DOHH2 (cell line): ENCODE data around the gene SMARCAL1.

ENCODE experiments used
- H3F3A ChIP-seq: fragments of 200-600 bp; sonication (generic), shearing (Covaris generic); 2 replicates; pipeline ENCODE4 v1.6.0; 2016; ENCODE audit warnings: antibody characterized with exemption, mild to moderate bottlenecking; ENCODE audit not compliant: control insufficient read depth, insufficient read depth
- H3K27ac ChIP-seq: fragments of 200-600 bp; sonication (generic); 2 replicates; pipeline ENCODE4 v1.5.1; 2014; ENCODE audit warnings: low read depth, mild to moderate bottlenecking, low read length, moderate library complexity
- H3K27me3 ChIP-seq: fragments of 200-600 bp; sonication (generic); 2 replicates; pipeline ENCODE4 v1.6.1; 2014; ENCODE audit warnings: mild to moderate bottlenecking, low read length, mixed read lengths; ENCODE audit not compliant: control insufficient read depth
- H3K36me3 ChIP-seq: fragments of 200-600 bp; sonication (generic); 2 replicates; pipeline ENCODE4 v1.6.1; 2014; ENCODE audit warnings: mild to moderate bottlenecking, low read length, moderate library complexity, mixed read lengths; ENCODE audit not compliant: control insufficient read depth
- H3K4me1 ChIP-seq: fragments of 200-600 bp; sonication (generic); 2 replicates; pipeline ENCODE4 v1.6.1; 2014; ENCODE audit warnings: mild to moderate bottlenecking, low read length, mixed read lengths; ENCODE audit not compliant: control insufficient read depth
- H3K4me2 ChIP-seq: fragments of 200-600 bp; sonication (generic); 2 replicates; pipeline ENCODE4 v1.6.0; 2014; ENCODE audit warnings: mild to moderate bottlenecking, low read length, moderate library complexity
- H3K4me3 ChIP-seq: fragments of 200-600 bp; sonication (generic); 2 replicates; pipeline ENCODE4 v1.5.1; 2014; ENCODE audit warnings: mild to moderate bottlenecking, low read length, mixed read lengths
- H3K79me2 ChIP-seq: fragments of 200-600 bp; sonication (generic); 2 replicates; pipeline ENCODE4 v1.6.1; 2014; ENCODE audit warnings: mild to moderate bottlenecking, low read length, mixed read lengths; ENCODE audit not compliant: control insufficient read depth
- H3K9me2 ChIP-seq: fragments of 200-600 bp; sonication (generic); replicated peaks from 2 replicates; pipeline ENCODE4 v1.6.1; 2014; ENCODE audit warnings: mild to moderate bottlenecking, low read length, mixed read lengths; ENCODE audit not compliant: control insufficient read depth
- H3K9me3 ChIP-seq: fragments of 200-600 bp; sonication (generic); 2 replicates; pipeline ENCODE4 v1.6.1; 2014; ENCODE audit warnings: antibody characterized with exemption, low read length, mixed read lengths; ENCODE audit not compliant: control insufficient read depth, insufficient read depth
- H4K20me1 ChIP-seq: fragments of 200-600 bp; sonication (generic); 2 replicates; pipeline ENCODE4 v1.6.0; 2014; ENCODE audit warnings: low read depth, mild to moderate bottlenecking, antibody characterized with exemption, low read length, moderate library complexity; ENCODE audit not compliant: control insufficient read depth, insufficient read depth
- EZH2phosphoT487 ChIP-seq: fragments of 200-600 bp; sonication (generic); IDR thresholded peaks from 2 replicates; pipeline ENCODE4 v1.6.1; 2017; ENCODE audit warnings: borderline replicate concordance, mild to moderate bottlenecking, antibody characterized with exemption, low read length, moderate library complexity, mixed read lengths
- TF ChIP-seq, protein P1 (sequence below): fragments of 200-600 bp; sonication (generic); IDR thresholded peaks from one replicate; pipeline ENCODE4 v1.5.1; 2014; ENCODE audit warnings: antibody characterized with exemption, mild to moderate bottlenecking, low read depth, low read length; ENCODE audit not compliant: poor library complexity, severe bottlenecking

SMARCAL1 gene

DNA sequence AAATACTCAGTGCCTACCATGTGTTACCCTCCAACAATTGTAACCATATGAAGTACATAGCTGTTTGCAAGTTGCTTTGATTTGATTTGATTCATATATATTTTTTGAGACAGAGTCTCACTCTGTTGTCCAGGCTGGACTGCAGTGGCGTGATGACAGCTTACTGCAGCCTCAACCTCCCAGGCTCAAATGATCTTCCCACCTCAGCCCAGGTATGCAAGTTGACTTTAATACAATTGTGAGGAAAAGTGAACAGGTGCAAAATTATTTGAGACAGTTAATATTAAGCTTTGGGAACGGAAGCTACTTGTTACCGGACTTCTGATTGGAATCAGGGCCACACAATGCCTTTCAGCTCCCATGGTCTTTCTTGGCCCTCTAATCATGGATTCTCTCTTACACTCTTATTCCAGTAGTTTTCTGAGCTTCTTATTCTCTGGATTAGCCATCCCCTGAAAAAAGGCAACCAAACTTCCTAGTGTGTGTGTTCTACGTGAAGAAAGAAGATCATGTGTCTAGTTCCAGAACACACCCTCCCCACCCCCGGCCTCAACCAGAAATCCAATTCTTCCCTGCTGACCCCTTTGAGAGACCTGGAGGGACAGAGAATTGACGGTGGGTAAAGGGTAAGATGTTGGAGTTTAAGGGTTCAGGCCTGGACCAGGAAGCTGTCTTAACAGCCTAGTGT lies 85.2 kb downstream of the SMARCAL1 start:
- TF ChIP-seq, protein P1, sequence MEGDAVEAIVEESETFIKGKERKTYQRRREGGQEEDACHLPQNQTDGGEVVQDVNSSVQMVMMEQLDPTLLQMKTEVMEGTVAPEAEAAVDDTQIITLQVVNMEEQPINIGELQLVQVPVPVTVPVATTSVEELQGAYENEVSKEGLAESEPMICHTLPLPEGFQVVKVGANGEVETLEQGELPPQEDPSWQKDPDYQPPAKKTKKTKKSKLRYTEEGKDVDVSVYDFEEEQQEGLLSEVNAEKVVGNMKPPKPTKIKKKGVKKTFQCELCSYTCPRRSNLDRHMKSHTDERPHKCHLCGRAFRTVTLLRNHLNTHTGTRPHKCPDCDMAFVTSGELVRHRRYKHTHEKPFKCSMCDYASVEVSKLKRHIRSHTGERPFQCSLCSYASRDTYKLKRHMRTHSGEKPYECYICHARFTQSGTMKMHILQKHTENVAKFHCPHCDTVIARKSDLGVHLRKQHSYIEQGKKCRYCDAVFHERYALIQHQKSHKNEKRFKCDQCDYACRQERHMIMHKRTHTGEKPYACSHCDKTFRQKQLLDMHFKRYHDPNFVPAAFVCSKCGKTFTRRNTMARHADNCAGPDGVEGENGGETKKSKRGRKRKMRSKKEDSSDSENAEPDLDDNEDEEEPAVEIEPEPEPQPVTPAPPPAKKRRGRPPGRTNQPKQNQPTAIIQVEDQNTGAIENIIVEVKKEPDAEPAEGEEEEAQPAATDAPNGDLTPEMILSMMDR, result no peak
- TF ChIP-seq EZH2phosphoT487, result no peak
- Histone ChIP-seq H3K79me2 (peaks cover 80% of the 10 kb centered on the region), H3K27ac (peak overlapping the region; percentile 77)

DNA sequence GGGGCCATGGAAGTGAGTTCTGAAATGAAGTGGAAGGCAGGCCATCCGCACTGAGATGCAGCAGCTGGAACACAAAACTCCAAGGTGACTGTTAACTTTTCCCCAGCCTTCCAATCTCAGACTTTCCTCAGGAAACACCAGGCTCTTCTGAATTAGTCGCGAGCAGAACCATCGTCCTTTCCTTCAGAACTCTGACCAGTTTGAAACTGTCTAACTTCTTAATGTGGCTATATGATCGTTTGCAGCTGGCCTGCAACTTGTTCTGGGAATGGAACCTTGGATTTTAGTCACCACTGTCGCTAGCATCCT lies 85.7 kb downstream of the SMARCAL1 start:
- H3K9me2 ChIP-seq, result no peaks in the 10 kb centered on the region
- H3K4me1 ChIP-seq, result peaks cover 80% of the 10 kb centered on the region
- peaks cover 57% of the 10 kb centered on the region for H3F3A ChIP-seq
- H3K27me3 ChIP-seq, result no peaks in the 10 kb centered on the region
- H3K27ac ChIP-seq, result peak overlapping the region; percentile 77
- H3K4me2 ChIP-seq, result peak overlapping the region; percentile 89
- H3K36me3 ChIP-seq, result peaks cover 57% of the 10 kb centered on the region
- no peaks in the 10 kb centered on the region for H3K9me3 ChIP-seq
- peak overlapping the region; percentile 91 for H3K4me3 ChIP-seq
- H3K79me2 ChIP-seq, result peaks cover 83% of the 10 kb centered on the region
- peaks cover 32% of the 10 kb centered on the region; the same call in 1 of the 2 replicates for H4K20me1 ChIP-seq
- TF ChIP-seq, protein P1, result no peak
- no peak for TF ChIP-seq EZH2phosphoT487

More for the DNA sequence above, 85.2 kb downstream of the SMARCAL1 start:
- Histone ChIP-seq H3K27me3 (no peaks in the 10 kb centered on the region), H3K36me3 (peaks cover 52% of the 10 kb centered on the region), H4K20me1 (peaks cover 28% of the 10 kb centered on the region; the same call in 1 of the 2 replicates), H3K4me2 (peak overlapping the region; percentile 89), H3K4me1 (peaks cover 80% of the 10 kb centered on the region), H3K9me3 (no peaks in the 10 kb centered on the region), H3K4me3 (peak overlapping the region; percentile 91), H3F3A (peaks cover 57% of the 10 kb centered on the region), H3K9me2 (no peaks in the 10 kb centered on the region)

DNA sequence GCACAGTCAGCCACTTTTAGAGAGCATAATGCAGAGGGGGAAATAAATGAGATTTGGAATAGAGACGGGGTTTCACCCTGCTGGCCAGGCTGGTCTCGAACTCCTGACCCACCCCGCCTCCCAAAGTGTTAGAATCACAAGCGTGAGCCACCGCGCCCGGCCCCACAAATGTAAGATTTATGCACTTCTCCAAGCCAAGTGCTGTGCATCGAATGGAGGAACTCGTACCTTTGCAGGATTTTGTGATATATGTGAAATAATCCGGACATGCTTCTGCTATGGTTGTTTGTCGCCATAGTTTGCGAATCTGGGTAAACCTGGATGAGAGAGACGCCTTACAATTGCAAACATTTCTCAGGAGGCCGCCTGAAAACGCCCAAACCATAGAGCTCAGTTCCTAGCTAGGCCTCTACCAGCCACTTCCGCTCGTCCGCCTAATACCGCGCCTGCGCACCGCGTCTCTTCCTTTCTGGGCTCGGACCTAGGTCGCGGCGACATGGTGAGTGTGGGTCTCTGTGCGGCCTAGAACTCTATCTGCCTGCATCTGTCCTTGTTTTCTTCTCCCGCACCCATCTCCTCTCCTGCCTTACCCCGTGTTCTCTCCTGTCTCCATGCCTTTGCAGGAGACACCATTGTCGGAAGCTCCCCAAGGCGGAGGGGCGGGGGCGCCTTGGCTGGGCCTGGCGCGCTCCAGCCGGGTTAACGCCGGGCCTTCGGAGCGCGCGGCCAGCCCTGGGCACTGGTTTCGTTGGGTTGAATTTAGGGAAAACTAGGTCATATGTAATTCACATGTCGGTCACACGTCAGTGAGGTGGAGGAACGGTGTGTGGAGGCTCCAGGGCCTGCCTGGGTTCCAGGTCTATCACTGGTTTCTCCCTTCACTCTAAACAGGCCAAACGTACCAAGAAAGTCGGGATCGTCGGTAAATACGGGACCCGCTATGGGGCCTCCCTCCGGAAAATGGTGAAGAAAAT lies 86.4 kb downstream of the SMARCAL1 start, which contains the start of gene RPL37A:
TSS of gene RPL37A (plus strand) at position 466 of the 974 bp plus-strand sequence. CDS start at position 497, 31 bp downstream.
- H3K27me3 ChIP-seq, result no peaks in the 10 kb centered on the region
- peaks cover 63% of the 10 kb centered on the region for H3K36me3 ChIP-seq
- H3K79me2 ChIP-seq, result peaks cover 83% of the 10 kb centered on the region
- peaks cover 35% of the 10 kb centered on the region; the same call in 1 of the 2 replicates for H4K20me1 ChIP-seq
- TF ChIP-seq EZH2phosphoT487, result no peak
- TF ChIP-seq, protein P1, result no peak
- H3K4me1 ChIP-seq, result peaks cover 77% of the 10 kb centered on the region
- H3K4me3 ChIP-seq, result peak within 1 kb of the TSS; percentile 91
- H3K4me2 ChIP-seq, result peak within 1 kb of the TSS; percentile 89
- H3F3A ChIP-seq, result peaks cover 57% of the 10 kb centered on the region
- no peaks in the 10 kb centered on the region for H3K9me3 ChIP-seq
- H3K27ac ChIP-seq, result peak within 1 kb of the TSS; percentile 77
- H3K9me2 ChIP-seq, result no peaks in the 10 kb centered on the region
